Measurements from ENCODE around the gene INTS13.
"Not testable (repeated sequence)": the region's sequence is repeated elsewhere in the genome, so short reads cannot be mapped to it uniquely, and the experiment has no call there.

The INTS13 gene

DNA sequence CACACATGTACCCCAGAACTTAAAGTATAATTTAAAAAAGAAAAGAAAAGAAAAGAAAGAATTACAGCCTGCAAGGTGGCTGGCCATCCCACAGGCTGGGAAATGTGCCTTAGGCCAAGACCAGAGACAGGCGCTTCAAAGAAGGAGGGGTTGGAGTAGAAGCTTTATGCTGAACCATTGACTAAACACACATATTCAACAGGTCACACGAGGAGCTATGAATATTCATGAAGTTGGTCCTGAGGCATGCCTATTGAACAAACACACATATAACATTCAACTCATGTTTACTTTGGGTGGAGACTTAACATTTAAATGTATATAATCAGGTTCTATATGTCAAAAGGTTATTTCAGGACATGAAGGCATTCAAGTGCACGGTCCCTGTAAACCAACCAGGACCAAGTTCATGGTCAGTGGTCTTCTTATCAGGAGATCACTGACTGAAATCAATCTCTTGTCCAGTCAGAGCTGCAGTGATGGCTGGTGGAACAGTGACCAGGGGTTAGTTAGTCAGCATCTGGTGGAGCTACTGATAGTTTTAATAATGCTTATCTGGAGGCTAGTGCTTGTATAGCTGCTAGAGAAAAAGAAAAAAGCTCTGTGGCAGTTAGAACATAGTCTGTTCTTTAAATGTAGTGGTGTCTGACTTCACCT is 69.2 kb downstream of the INTS13 start:
- no peak overlapping the region for H3K27ac Mint-ChIP-seq
- H3K36me3 Mint-ChIP-seq = no peaks in the 10 kb centered on the region
- H3K27me3 Mint-ChIP-seq = no peaks in the 10 kb centered on the region
- H3K4me1 Mint-ChIP-seq = peaks cover 19% of the 10 kb centered on the region
- H3K9me3 Mint-ChIP-seq = no peaks in the 10 kb centered on the region
- H3K4me3 Mint-ChIP-seq = no peak overlapping the region

DNA sequence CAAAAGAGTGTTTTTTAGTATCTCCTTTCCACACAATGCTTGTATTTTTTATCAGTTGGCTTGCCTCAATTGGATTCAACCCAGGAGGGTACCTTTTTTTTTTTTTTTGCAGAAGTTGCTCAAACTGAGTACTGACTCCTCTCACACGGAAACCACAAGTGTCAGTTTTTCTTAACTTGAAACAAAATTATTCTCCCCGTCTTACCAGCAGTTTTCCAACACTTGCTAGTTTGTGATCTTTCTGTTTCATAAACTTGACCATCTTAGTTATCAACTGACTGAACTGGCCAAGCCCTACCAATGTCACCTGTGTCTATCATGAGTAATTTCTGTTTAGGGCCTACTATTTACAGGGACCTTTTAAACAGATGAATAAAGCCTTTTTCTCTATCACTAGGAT is 70.7 kb downstream of the INTS13 start:
- Mint-ChIP-seq H3K36me3 (no peaks in the 10 kb centered on the region), H3K27me3 (peaks cover 1% of the 10 kb centered on the region), H3K4me3 (no peak overlapping the region), H3K27ac (no peak overlapping the region), H3K9me3 (no peaks in the 10 kb centered on the region), H3K4me1 (peaks cover 19% of the 10 kb centered on the region)

DNA sequence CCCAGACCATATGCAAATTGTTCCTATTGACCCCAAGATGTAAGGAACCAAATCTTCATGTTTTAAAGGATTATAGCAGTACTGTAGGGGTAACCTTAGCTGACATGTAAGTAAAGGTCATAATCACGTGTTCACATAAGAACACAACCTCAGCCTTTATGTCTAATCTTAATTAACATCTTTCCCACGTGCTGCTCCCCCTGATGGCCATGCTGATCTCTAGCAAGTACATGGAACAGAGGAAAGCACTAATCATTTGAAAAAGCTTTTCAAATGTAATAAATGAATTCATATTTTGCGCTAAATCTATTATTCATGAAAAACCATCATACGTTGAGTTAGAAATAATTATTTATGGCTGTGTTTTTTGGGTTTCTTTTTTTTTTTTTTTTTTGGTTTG is 74.3 kb downstream of the INTS13 start:
- H3K27me3 Mint-ChIP-seq = peaks cover 4% of the 10 kb centered on the region
- no peaks in the 10 kb centered on the region for H3K9me3 Mint-ChIP-seq
- H3K36me3 Mint-ChIP-seq = no peaks in the 10 kb centered on the region
- no peak overlapping the region for H3K27ac Mint-ChIP-seq
- H3K4me1 Mint-ChIP-seq = peaks cover 12% of the 10 kb centered on the region
- H3K4me3 Mint-ChIP-seq = no peak overlapping the region

DNA sequence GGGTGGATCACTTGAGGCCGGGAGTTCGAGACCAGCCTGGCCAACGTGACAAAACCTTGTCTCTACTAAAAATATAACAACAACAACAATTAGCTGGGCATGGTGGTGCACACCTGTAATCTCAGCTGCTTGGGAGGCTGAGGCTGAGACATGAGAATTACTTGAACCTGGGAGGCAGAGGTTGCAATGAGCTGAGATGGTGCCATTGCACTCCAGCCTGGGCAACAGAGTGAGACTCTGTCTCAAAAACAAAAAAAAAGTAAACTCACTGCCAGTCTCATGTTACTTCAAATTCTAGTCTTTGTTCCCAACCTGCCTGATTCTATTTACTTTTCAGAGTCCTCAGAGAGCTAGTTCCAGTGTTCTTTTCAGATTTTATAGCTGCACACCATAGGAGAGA is 75.0 kb downstream of the INTS13 start:
- H3K4me1 Mint-ChIP-seq = peaks cover 11% of the 10 kb centered on the region
- not testable (repeated sequence) for H3K9me3 Mint-ChIP-seq, H3K4me3 Mint-ChIP-seq, H3K27me3 Mint-ChIP-seq, H3K27ac Mint-ChIP-seq, H3K36me3 Mint-ChIP-seq

DNA sequence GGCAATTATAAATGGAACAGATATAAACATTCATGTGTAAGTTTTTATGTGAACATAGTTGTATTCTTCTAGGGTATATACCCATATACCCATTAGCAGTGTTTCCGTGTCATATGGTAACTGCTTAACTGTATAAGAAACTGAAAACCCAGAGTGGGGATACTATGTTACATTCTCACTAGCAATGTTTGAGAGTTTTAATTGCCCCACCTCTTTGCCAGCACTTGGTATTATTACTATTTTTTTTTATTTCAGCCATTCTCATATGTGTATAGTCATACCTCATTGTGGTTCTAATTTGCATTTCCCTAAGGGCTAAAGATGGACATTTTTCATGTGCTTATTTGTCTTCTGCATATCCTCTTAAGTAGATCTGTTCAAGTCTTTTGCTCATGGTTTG is 76.1 kb downstream of the INTS13 start:
- Mint-ChIP-seq H3K4me3 (no peak overlapping the region), H3K27ac (peak overlapping the region; percentile 30), H3K4me1 (no peaks in the 10 kb centered on the region), H3K27me3 (peaks cover 4% of the 10 kb centered on the region), H3K9me3 (no peaks in the 10 kb centered on the region), H3K36me3 (no peaks in the 10 kb centered on the region)

DNA sequence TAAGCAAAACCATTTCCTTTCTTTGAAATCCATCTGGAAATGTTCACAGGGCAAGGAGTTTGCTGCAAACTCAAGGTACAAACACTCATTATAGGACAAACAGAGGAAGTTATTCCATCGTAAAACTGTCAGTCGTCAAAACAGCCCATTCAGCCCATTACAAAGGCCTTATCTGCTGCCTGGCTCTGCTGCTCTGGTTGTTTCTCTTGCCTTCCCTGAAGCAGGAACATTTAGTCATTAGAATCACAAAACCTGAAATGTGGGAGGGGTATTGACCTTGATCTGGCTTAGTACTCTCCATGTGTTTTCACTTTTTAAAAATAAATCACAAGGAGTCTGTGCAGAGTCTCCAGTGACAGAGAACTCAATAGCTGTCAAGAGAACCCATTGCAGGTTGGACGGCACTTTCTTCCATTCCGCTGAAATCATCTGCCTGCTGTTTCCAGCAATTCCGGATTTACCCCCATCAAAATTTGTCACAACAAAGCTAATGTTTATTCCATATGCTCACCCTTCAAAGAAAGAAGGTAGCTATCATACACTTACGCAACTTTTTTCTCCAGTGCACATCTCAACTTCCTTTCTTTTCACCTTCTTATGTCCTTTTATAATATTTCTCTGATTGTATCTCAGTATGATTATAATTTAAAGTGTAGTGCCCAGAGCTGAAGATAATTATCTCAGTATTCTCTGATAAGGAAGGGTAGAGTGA is 80.2 kb downstream of the INTS13 start:
- Mint-ChIP-seq H3K27me3 (peaks cover 3% of the 10 kb centered on the region), H3K36me3 (no peaks in the 10 kb centered on the region), H3K4me3 (no peak overlapping the region), H3K4me1 (no peaks in the 10 kb centered on the region), H3K27ac (no peak overlapping the region), H3K9me3 (no peaks in the 10 kb centered on the region)

DNA sequence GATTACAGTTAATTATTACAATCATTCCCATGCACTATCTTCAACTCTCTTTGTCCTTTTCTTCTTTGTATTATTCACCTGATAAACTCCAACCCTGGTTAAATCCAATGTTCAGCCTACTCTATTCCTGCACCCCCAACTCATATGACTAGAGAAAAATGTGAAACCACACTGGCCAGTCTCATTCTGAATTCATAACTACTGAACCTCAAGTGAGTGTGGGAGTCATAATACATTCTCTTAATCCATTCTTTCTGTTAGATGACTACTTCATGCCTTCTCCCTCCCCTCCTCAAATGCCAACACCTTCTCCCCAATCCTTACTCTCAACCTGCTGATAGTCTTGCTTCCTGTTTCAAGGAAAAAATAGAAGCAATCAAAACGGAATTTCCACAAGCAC is 82.4 kb downstream of the INTS13 start:
- no peaks in the 10 kb centered on the region for H3K27me3 Mint-ChIP-seq
- no peaks in the 10 kb centered on the region for H3K9me3 Mint-ChIP-seq
- H3K4me1 Mint-ChIP-seq = no peaks in the 10 kb centered on the region
- no peak overlapping the region for H3K27ac Mint-ChIP-seq
- H3K4me3 Mint-ChIP-seq = no peak overlapping the region
- H3K36me3 Mint-ChIP-seq = no peaks in the 10 kb centered on the region
